Neural cell (in vitro differentiated cells): ENCODE results near the gene CCDC33. TPM values are rescaled to one million over a fixed set of nuclear protein-coding genes. Genes with fewer than 3 reads are reported as not detected.

Source experiments
- H2AFZ ChIP-seq: fragments of 200-600, 300-800 bp; sonication (generic), shearing (Covaris generic); 2 replicates; pipeline ENCODE4 v1.6.0; 2014; ENCODE audit warnings: low read depth, mild to moderate bottlenecking, antibody characterized with exemption, low read length, moderate library complexity
- H3F3A ChIP-seq: fragments of 200-600 bp; shearing (Covaris generic); 2 replicates; pipeline ENCODE4 v1.6.1; 2016; ENCODE audit warnings: mild to moderate bottlenecking, moderate library complexity, mixed read lengths, antibody characterized with exemption, low read length; ENCODE audit not compliant: insufficient read depth, poor library complexity, severe bottlenecking
- H3K27ac ChIP-seq: fragments of 200-600, 300-800 bp; sonication (generic), shearing (Covaris generic); 2 replicates; pipeline ENCODE4 v1.5.1; 2014; ENCODE audit warnings: mild to moderate bottlenecking, low read length, moderate library complexity
- H3K27me3 ChIP-seq: fragments of 300-800, 200-600 bp; sonication (generic), shearing (Covaris generic); 2 replicates; pipeline ENCODE4 v1.6.0; 2014; ENCODE audit warnings: mild to moderate bottlenecking, low read depth, low read length, moderate library complexity; ENCODE audit not compliant: insufficient read depth
- H3K36me3 ChIP-seq: fragments of 300-800, 200-600 bp; sonication (generic), shearing (Covaris generic); 2 replicates; pipeline ENCODE4 v1.5.1; 2014; ENCODE audit warnings: mild to moderate bottlenecking, antibody characterized with exemption, low read length, moderate library complexity; ENCODE audit not compliant: insufficient read depth
- H3K4me2 ChIP-seq: fragments of 300-800, 200-600 bp; sonication (generic), shearing (Covaris generic); 2 replicates; pipeline ENCODE4 v1.6.0; 2014; ENCODE audit warnings: mild to moderate bottlenecking, low read length
- H3K4me3 ChIP-seq: fragments of 300-800, 200-600 bp; sonication (generic), shearing (Covaris generic); 2 replicates; pipeline ENCODE4 v1.5.1; 2014; ENCODE audit warnings: mild to moderate bottlenecking, low read length, moderate library complexity
- H3K79me2 ChIP-seq: fragments of 200-600 bp; shearing (Covaris generic); replicated peaks from 2 replicates; pipeline ENCODE4 v1.6.0; 2014; ENCODE audit warnings: mild to moderate bottlenecking, low read length, moderate library complexity; ENCODE audit not compliant: insufficient read depth
- H3K9ac ChIP-seq: fragments of 300-800, 200-600 bp; sonication (generic), shearing (Covaris generic); 2 replicates; pipeline ENCODE4 v1.6.1; 2016; ENCODE audit warnings: mild to moderate bottlenecking, low read length, mixed read lengths
- H3K9me2 ChIP-seq: fragments of 200-600 bp; shearing (Covaris generic); 2 replicates; pipeline ENCODE4 v1.6.1; 2016; ENCODE audit warnings: mild to moderate bottlenecking, low read length, mixed read lengths; ENCODE audit not compliant: insufficient read depth
- H3K9me3 ChIP-seq: fragments of 200-600, 300-800 bp; sonication (generic), shearing (Covaris generic); 2 replicates; pipeline ENCODE4 v1.6.1; 2016; ENCODE audit warnings: mild to moderate bottlenecking, mixed run types, low read length, moderate library complexity, mixed read lengths
- H4K20me1 ChIP-seq: fragments of 200-600 bp; shearing (Covaris generic); 2 replicates; pipeline ENCODE4 v1.6.1; 2016; ENCODE audit warnings: mild to moderate bottlenecking, mixed run types; ENCODE audit not compliant: insufficient read depth
- EP300 ChIP-seq: fragments of 450-650 bp; conservative IDR thresholded peaks from 2 replicates; pipeline ENCODE4 v1.6.1; 2014; ENCODE audit warnings: antibody characterized with exemption, mild to moderate bottlenecking, moderate library complexity; ENCODE audit not compliant: poor library complexity, severe bottlenecking
- EZH2 ChIP-seq: fragments of 200-600, 300-800 bp; shearing (Covaris generic), sonication (generic); IDR thresholded peaks from 2 replicates; pipeline ENCODE4 v1.6.1; 2014; ENCODE audit warnings: antibody characterized with exemption, low read length, borderline replicate concordance, mild to moderate bottlenecking; ENCODE audit not compliant: insufficient read depth, poor library complexity, severe bottlenecking
- MXI1 ChIP-seq: fragments of 450-650 bp; conservative IDR thresholded peaks from 2 replicates; pipeline ENCODE4 v1.6.1; 2014; ENCODE audit warnings: antibody characterized with exemption, mild to moderate bottlenecking; ENCODE audit not compliant: poor library complexity, severe bottlenecking
- POLR2AphosphoS5 ChIP-seq: IDR thresholded peaks from 2 replicates; pipeline ENCODE4 v1.6.1; 2012
- RAD21 ChIP-seq: fragments of 450-650 bp; conservative IDR thresholded peaks from 2 replicates; pipeline ENCODE4 v1.6.1; 2014; ENCODE audit warnings: antibody characterized with exemption, mild to moderate bottlenecking, moderate library complexity
- SMC3 ChIP-seq: fragments of 450-650 bp; conservative IDR thresholded peaks from 2 replicates; pipeline ENCODE4 v1.6.1; 2014; ENCODE audit warnings: antibody characterized with exemption, mild to moderate bottlenecking, moderate library complexity; ENCODE audit not compliant: poor library complexity
- TAF1 ChIP-seq: IDR thresholded peaks from 2 replicates; pipeline ENCODE4 v1.6.1; 2012; ENCODE audit warnings: low read depth
- polyA plus RNA-seq: library from polyadenylated mRNA; depleted of rRNA; stranded (reverse); fragments of >200 nt; gene quantifications from 2 replicates; pipeline ENCODE4 v1.2.3, GENCODE V29; 2014
- TF ChIP-seq, protein P1 (sequence below): IDR thresholded peaks from 2 replicates; pipeline ENCODE4 v1.6.1; 2012; ENCODE audit warnings: borderline replicate concordance
- TF ChIP-seq, protein P2 (sequence below): fragments of 450-650 bp; IDR thresholded peaks from 2 replicates; pipeline ENCODE4 v1.5.1; 2014; ENCODE audit warnings: antibody characterized with exemption, mild to moderate bottlenecking, moderate library complexity; ENCODE audit not compliant: poor library complexity, severe bottlenecking

CCDC33 gene
- polyA plus RNA-seq, 1 donor from 2014 or later = 1.4 TPM

DNA sequence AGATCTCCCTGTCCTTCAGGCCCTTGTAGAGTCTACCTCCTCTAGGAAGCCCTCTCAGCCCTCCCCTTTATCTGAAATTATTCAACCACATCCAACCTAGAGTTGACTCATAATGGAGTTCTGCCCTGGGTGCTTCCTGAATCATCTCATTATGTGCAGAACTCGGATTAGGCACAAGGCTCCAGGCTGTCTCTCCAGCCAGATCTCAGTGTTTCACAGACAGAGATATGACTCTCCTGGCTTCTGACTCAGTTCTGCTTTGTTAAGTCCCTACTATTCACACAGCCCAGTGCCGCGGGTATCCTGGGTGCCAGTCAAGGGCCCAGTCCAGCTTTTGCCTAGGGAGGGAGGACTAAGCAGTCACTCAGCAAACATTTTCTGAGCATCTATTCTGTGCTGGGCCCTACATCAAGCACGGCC is 42.8 kb upstream of the CCDC33 start:
- Histone ChIP-seq H3K79me2 (no peaks in the 10 kb centered on the region), H3K27ac (no peak overlapping the region), H3K9me2 (no peaks in the 10 kb centered on the region), H2AFZ (no peak overlapping the region), H3K9me3 (no peaks in the 10 kb centered on the region), H3K4me3 (no peak overlapping the region), H3F3A (no peaks in the 10 kb centered on the region), H3K36me3 (no peaks in the 10 kb centered on the region), H3K9ac (no peak overlapping the region), H4K20me1 (no peaks in the 10 kb centered on the region), H3K4me2 (no peak overlapping the region), H3K27me3 (no peaks in the 10 kb centered on the region)
- no peak for TF ChIP-seq EP300
- TF ChIP-seq, protein P1, sequence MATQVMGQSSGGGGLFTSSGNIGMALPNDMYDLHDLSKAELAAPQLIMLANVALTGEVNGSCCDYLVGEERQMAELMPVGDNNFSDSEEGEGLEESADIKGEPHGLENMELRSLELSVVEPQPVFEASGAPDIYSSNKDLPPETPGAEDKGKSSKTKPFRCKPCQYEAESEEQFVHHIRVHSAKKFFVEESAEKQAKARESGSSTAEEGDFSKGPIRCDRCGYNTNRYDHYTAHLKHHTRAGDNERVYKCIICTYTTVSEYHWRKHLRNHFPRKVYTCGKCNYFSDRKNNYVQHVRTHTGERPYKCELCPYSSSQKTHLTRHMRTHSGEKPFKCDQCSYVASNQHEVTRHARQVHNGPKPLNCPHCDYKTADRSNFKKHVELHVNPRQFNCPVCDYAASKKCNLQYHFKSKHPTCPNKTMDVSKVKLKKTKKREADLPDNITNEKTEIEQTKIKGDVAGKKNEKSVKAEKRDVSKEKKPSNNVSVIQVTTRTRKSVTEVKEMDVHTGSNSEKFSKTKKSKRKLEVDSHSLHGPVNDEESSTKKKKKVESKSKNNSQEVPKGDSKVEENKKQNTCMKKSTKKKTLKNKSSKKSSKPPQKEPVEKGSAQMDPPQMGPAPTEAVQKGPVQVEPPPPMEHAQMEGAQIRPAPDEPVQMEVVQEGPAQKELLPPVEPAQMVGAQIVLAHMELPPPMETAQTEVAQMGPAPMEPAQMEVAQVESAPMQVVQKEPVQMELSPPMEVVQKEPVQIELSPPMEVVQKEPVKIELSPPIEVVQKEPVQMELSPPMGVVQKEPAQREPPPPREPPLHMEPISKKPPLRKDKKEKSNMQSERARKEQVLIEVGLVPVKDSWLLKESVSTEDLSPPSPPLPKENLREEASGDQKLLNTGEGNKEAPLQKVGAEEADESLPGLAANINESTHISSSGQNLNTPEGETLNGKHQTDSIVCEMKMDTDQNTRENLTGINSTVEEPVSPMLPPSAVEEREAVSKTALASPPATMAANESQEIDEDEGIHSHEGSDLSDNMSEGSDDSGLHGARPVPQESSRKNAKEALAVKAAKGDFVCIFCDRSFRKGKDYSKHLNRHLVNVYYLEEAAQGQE = no peak

DNA sequence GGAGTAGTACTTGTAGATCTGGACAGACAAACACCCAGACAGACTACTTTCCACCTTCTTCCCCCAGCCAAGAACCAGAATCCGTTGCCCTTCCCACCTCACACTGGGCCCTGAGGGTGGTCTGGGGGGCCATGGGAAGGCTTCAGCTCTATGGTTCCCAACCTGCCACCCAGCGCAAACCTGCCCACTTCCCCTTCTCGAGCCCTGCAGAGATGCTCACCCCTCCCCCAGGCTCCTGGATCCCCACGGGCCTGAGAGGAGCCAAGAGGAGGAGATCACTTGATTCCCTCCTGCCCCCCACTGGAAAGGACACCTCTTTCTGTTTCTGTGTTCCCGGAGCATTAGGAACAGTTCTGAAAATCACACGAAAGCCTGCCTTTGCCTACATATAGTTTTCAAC is 42.2 kb upstream of the CCDC33 start:
- Histone ChIP-seq H3K79me2 (no peaks in the 10 kb centered on the region), H3K4me2 (no peak overlapping the region), H3K36me3 (no peaks in the 10 kb centered on the region), H3K27ac (no peak overlapping the region), H4K20me1 (no peaks in the 10 kb centered on the region), H3K9me3 (no peaks in the 10 kb centered on the region), H3F3A (no peaks in the 10 kb centered on the region), H3K4me3 (no peak overlapping the region), H3K9ac (no peak overlapping the region), H2AFZ (no peak overlapping the region), H3K9me2 (no peaks in the 10 kb centered on the region), H3K27me3 (no peaks in the 10 kb centered on the region)
- no peak for TF ChIP-seq EZH2
- no peak for TF ChIP-seq MXI1
- TF ChIP-seq RAD21 = no peak
- TF ChIP-seq, protein P1 = no peak
- TF ChIP-seq EP300 = no peak
- TF ChIP-seq, protein P2, sequence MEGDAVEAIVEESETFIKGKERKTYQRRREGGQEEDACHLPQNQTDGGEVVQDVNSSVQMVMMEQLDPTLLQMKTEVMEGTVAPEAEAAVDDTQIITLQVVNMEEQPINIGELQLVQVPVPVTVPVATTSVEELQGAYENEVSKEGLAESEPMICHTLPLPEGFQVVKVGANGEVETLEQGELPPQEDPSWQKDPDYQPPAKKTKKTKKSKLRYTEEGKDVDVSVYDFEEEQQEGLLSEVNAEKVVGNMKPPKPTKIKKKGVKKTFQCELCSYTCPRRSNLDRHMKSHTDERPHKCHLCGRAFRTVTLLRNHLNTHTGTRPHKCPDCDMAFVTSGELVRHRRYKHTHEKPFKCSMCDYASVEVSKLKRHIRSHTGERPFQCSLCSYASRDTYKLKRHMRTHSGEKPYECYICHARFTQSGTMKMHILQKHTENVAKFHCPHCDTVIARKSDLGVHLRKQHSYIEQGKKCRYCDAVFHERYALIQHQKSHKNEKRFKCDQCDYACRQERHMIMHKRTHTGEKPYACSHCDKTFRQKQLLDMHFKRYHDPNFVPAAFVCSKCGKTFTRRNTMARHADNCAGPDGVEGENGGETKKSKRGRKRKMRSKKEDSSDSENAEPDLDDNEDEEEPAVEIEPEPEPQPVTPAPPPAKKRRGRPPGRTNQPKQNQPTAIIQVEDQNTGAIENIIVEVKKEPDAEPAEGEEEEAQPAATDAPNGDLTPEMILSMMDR = no peak
- TF ChIP-seq POLR2AphosphoS5 = no peak
- no peak for TF ChIP-seq SMC3
- no peak for TF ChIP-seq TAF1
